ENCODE measurements around the gene GCFC2. TPM values are rescaled to one million over a fixed set of nuclear protein-coding genes. Genes with fewer than 3 reads are reported as not detected.
A peak's percentile ranks its signal among the peaks of the same experiment; 100 is the strongest.
"Not testable (repeated sequence)": the region's sequence is repeated elsewhere in the genome, so short reads cannot be mapped to it uniquely, and the experiment has no call there.

GCFC2 gene
- total RNA-seq, 5 donors from 2014 or later (not counting 1 experiment from before 2014, with no cell fraction given) = 18.2 to 25.0 (median 24.0) TPM

DNA sequence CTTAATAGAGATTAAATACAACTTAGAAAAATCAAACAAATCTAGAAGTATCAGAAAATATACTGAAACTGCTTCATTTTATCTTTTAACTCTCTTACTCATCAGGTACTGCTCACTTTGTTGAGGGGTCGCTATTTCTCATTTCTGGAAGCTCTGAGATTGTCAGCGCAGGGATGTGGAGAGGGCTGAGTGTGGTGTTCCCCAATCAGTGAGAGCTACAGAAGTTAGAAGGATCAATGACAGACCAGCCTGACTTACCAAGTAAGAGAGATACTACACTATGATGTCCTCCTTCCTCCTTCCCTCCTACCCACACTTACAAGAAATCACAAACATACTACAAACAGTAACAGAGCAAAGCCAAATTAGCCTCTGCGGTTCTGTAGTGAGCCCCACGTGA is 8.1 kb downstream of the GCFC2 start:
- ATAC-seq (replicated peaks in 1 of 4) (no peak), DNase-seq (no peak)
- no peaks in the 10 kb centered on the region for H3K27me3 ChIP-seq (replicated peaks in 1 of 2; ENCODE audit: control insufficient read depth in 2 of 2, extremely low read depth in 1 of 2, insufficient read depth in 2 of 2, low read length in 1 of 2)
- H3K4me3 ChIP-seq (ENCODE audit: control insufficient read depth in 1 of 2, extremely low read depth in 1 of 2, low read length in 1 of 2) = no peak overlapping the region
- no peak overlapping the region for H3K27ac ChIP-seq (ENCODE audit: low read length)
- Mint-ChIP-seq H3K4me3 (no peak overlapping the region), H3K4me1 (peaks cover 6 to 9% (median 7%) of the 10 kb centered on the region in 3 donors), H3K27me3 (no peaks in the 10 kb centered on the region), H3K27ac (no peak overlapping the region), H3K36me3 (peaks cover 67% of the 10 kb centered on the region), H3K9me3 (no peaks in the 10 kb centered on the region)
- H3K9me3 ChIP-seq = peaks cover 3% of the 10 kb centered on the region
- no peaks in the 10 kb centered on the region for H3K4me1 ChIP-seq (ENCODE audit: control insufficient read depth in 1 of 2, extremely low read depth in 1 of 2, insufficient read depth in 2 of 2, low read length in 2 of 2)
- POLR2A ChIA-PET = no interaction called here
- WGBS (ENCODE audit: insufficient coverage) = no CpG with 5 or more reads among the region's 4 CpGs
- H3K36me3 ChIP-seq (ENCODE audit: control insufficient read depth in 2 of 2, extremely low read depth in 1 of 2, insufficient read depth in 1 of 2, low read length in 1 of 2) = peaks cover 2 to 55% of the 10 kb centered on the region in 2 donors
- CTCF ChIA-PET = no interaction called here

- Histone ChIP-seq H3K27ac (ENCODE audit: low read length) (no peak overlapping the region), H3K36me3 (ENCODE audit: control insufficient read depth in 2 of 2, extremely low read depth in 1 of 2, insufficient read depth in 1 of 2, low read length in 1 of 2) (peaks cover 2 to 51% of the 10 kb centered on the region in 2 donors), H3K4me1 (ENCODE audit: control insufficient read depth in 1 of 2, extremely low read depth in 1 of 2, insufficient read depth in 2 of 2, low read length in 2 of 2) (no peaks in the 10 kb centered on the region), H3K4me3 (ENCODE audit: control insufficient read depth in 1 of 2, extremely low read depth in 1 of 2, low read length in 1 of 2) (no peak overlapping the region), H3K9me3 (peaks cover 3% of the 10 kb centered on the region), H3K27me3 (replicated peaks in 1 of 2; ENCODE audit: control insufficient read depth in 2 of 2, extremely low read depth in 1 of 2, insufficient read depth in 2 of 2, low read length in 1 of 2) (no peaks in the 10 kb centered on the region)
- CTCF ChIA-PET = no interaction called here
- no peak for DNase-seq
- H3K27ac Mint-ChIP-seq = no peak overlapping the region
- POLR2A ChIA-PET = no interaction called here
- 100% methylated on average over 1 of the region's 2 CpGs for WGBS (ENCODE audit: insufficient coverage)
- no peaks in the 10 kb centered on the region for H3K27me3 Mint-ChIP-seq
- no peaks in the 10 kb centered on the region for H3K9me3 Mint-ChIP-seq
- no peak overlapping the region for H3K4me3 Mint-ChIP-seq
- H3K4me1 Mint-ChIP-seq = no peaks in the 10 kb centered on the region
- H3K36me3 Mint-ChIP-seq = peaks cover 54% of the 10 kb centered on the region
- ATAC-seq (replicated peaks in 1 of 4) = no peak
Measured at GRCh38 chr2:75698918-75699317, 11.8 kb downstream of the GCFC2 start.

GRCh38 chr2:75688196-75688595 is 22.5 kb downstream of the GCFC2 start:
- no peak for DNase-seq
- ChIA-PET CTCF (interaction anchor here in 1 of 2 donors (0.9 kb wide), 2 partner anchors 19 to 48 kb away, joined by 3 to 4 read pairs; no protein-coding TSS in a partner anchor), POLR2A (no interaction called here)
- Mint-ChIP-seq H3K36me3 (peaks cover 56% of the 10 kb centered on the region), H3K9me3 (no peaks in the 10 kb centered on the region), H3K27ac (no peak overlapping the region), H3K4me1 (peaks cover 0 to 11% (median 6%) of the 10 kb centered on the region in 3 donors), H3K27me3 (no peaks in the 10 kb centered on the region), H3K4me3 (no peak overlapping the region)
- no peak overlapping the region for H3K4me3 ChIP-seq (ENCODE audit: control insufficient read depth in 1 of 2, extremely low read depth in 1 of 2, low read length in 1 of 2)
- no CpG with 5 or more reads among the region's 1 CpG for WGBS (ENCODE audit: insufficient coverage)
- no peaks in the 10 kb centered on the region for H3K27me3 ChIP-seq (replicated peaks in 1 of 2; ENCODE audit: control insufficient read depth in 2 of 2, extremely low read depth in 1 of 2, insufficient read depth in 2 of 2, low read length in 1 of 2)
- H3K9me3 ChIP-seq = no peaks in the 10 kb centered on the region
- no peak for ATAC-seq (replicated peaks in 1 of 4)
- no peaks in the 10 kb centered on the region for H3K4me1 ChIP-seq (ENCODE audit: control insufficient read depth in 1 of 2, extremely low read depth in 1 of 2, insufficient read depth in 2 of 2, low read length in 2 of 2)
- H3K36me3 ChIP-seq (ENCODE audit: control insufficient read depth in 2 of 2, extremely low read depth in 1 of 2, insufficient read depth in 1 of 2, low read length in 1 of 2) = peaks cover 4 to 44% of the 10 kb centered on the region in 2 donors
- no peak overlapping the region for H3K27ac ChIP-seq (ENCODE audit: low read length)

DNA sequence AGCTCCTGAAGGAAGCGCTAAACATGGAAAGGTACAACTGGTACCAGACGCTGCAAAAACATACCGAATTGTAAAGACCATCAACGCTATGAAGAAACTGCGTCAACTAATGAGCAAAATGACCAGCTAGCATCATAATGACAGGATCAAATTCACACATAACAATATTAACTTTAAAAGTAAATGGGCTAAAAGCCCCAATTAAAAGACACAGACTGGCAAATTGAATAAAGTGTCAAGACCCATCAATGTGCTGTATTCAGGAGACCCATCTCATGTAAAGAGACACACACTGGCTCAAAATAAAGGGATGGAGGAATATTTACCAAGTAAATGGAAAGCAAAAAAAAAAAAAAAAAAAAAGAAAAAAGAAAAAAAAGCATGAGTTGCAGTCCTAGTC is 27.3 kb downstream of the GCFC2 start:
- H3K36me3 Mint-ChIP-seq = peaks cover 41% of the 10 kb centered on the region
- peaks cover 8 to 12% (median 9%) of the 10 kb centered on the region in 3 donors for H3K4me1 Mint-ChIP-seq
- DNase-seq; H3K4me3 Mint-ChIP-seq; H3K9me3 ChIP-seq; ATAC-seq (replicated peaks in 1 of 4); POLR2A ChIA-PET; H3K27ac Mint-ChIP-seq; CTCF ChIA-PET; H3K4me3 ChIP-seq (ENCODE audit: control insufficient read depth in 1 of 2, extremely low read depth in 1 of 2, low read length in 1 of 2); H3K27me3 Mint-ChIP-seq; H3K9me3 Mint-ChIP-seq; H3K4me1 ChIP-seq (ENCODE audit: control insufficient read depth in 1 of 2, extremely low read depth in 1 of 2, insufficient read depth in 2 of 2, low read length in 2 of 2); H3K27me3 ChIP-seq (replicated peaks in 1 of 2; ENCODE audit: control insufficient read depth in 2 of 2, extremely low read depth in 1 of 2, insufficient read depth in 2 of 2, low read length in 1 of 2); H3K27ac ChIP-seq (ENCODE audit: low read length): not testable (repeated sequence)
- WGBS (ENCODE audit: insufficient coverage) = 100% methylated on average over 3 of the region's 5 CpGs
- H3K36me3 ChIP-seq (ENCODE audit: control insufficient read depth in 2 of 2, extremely low read depth in 1 of 2, insufficient read depth in 1 of 2, low read length in 1 of 2) = peaks cover 4 to 33% of the 10 kb centered on the region in 2 donors

GRCh38 chr2:75680402-75680801 is 30.3 kb downstream of the GCFC2 start:
- CTCF ChIA-PET = interaction anchor here in 1 of 2 donors (0.9 to 1.4 kb wide), 3 partner anchors 9 to 40 kb away, joined by 4 read pairs; partner anchors contain the start of gene GCFC2
- no peak for ATAC-seq (replicated peaks in 1 of 4)
- no peaks in the 10 kb centered on the region for H3K9me3 ChIP-seq
- no peaks in the 10 kb centered on the region for H3K9me3 Mint-ChIP-seq
- no peak overlapping the region for H3K27ac ChIP-seq (ENCODE audit: low read length)
- H3K27me3 Mint-ChIP-seq = no peaks in the 10 kb centered on the region
- no peaks in the 10 kb centered on the region for H3K27me3 ChIP-seq (replicated peaks in 1 of 2; ENCODE audit: control insufficient read depth in 2 of 2, extremely low read depth in 1 of 2, insufficient read depth in 2 of 2, low read length in 1 of 2)
- WGBS (ENCODE audit: insufficient coverage) = no CpG with 5 or more reads among the region's 1 CpG
- H3K4me1 Mint-ChIP-seq = peaks cover 13 to 20% (median 14%) of the 10 kb centered on the region in 3 donors
- no peak overlapping the region for H3K4me3 ChIP-seq (ENCODE audit: control insufficient read depth in 1 of 2, extremely low read depth in 1 of 2, low read length in 1 of 2)
- DNase-seq = no peak
- peaks cover 25% of the 10 kb centered on the region for H3K36me3 Mint-ChIP-seq
- H3K4me1 ChIP-seq (ENCODE audit: control insufficient read depth in 1 of 2, extremely low read depth in 1 of 2, insufficient read depth in 2 of 2, low read length in 2 of 2) = no peaks in the 10 kb centered on the region
- H3K4me3 Mint-ChIP-seq = no peak overlapping the region
- POLR2A ChIA-PET = no interaction called here
- peaks cover 0 to 17% of the 10 kb centered on the region in 2 donors for H3K36me3 ChIP-seq (ENCODE audit: control insufficient read depth in 2 of 2, extremely low read depth in 1 of 2, insufficient read depth in 1 of 2, low read length in 1 of 2)
- H3K27ac Mint-ChIP-seq = peak overlapping the region; percentile 22 to 25

DNA sequence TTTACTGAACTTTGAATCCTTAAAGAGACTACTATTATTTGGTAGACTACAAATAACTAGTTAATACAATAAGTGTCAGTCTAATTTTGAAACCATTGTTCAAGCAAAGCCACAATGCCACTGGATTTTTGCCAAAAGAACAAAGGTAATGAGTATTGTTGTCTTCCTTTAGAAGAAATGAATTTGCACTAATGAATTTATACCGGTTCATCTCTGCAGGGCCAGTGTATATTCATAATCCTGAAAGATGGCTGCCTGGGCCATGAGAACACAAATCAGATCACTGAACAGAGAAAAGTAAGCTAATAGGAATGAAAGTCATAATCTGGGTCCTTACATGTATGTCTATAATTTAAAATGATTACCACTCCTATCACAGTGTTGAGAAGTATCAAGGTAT is 31.2 kb downstream of the GCFC2 start:
- no peaks in the 10 kb centered on the region for H3K27me3 Mint-ChIP-seq
- no peaks in the 10 kb centered on the region for H3K9me3 ChIP-seq
- no peaks in the 10 kb centered on the region for H3K4me1 ChIP-seq (ENCODE audit: control insufficient read depth in 1 of 2, extremely low read depth in 1 of 2, insufficient read depth in 2 of 2, low read length in 2 of 2)
- H3K4me3 Mint-ChIP-seq = no peak overlapping the region
- ChIA-PET POLR2A (no interaction called here), CTCF (interaction anchor here in 1 of 2 donors (0.9 to 1.3 kb wide), 4 partner anchors 10 to 41 kb away, joined by 3 to 4 read pairs (median 4); no protein-coding TSS in a partner anchor)
- no peak overlapping the region for H3K27ac Mint-ChIP-seq
- no peak overlapping the region for H3K4me3 ChIP-seq (ENCODE audit: control insufficient read depth in 1 of 2, extremely low read depth in 1 of 2, low read length in 1 of 2)
- no CpG with 5 or more reads among the region's 1 CpG for WGBS (ENCODE audit: insufficient coverage)
- H3K27me3 ChIP-seq (replicated peaks in 1 of 2; ENCODE audit: control insufficient read depth in 2 of 2, extremely low read depth in 1 of 2, insufficient read depth in 2 of 2, low read length in 1 of 2) = no peaks in the 10 kb centered on the region
- H3K4me1 Mint-ChIP-seq = peaks cover 13 to 14% (median 14%) of the 10 kb centered on the region in 3 donors
- peaks cover 17% of the 10 kb centered on the region for H3K36me3 Mint-ChIP-seq
- DNase-seq (no peak), ATAC-seq (replicated peaks in 1 of 4) (no peak)
- no peak overlapping the region for H3K27ac ChIP-seq (ENCODE audit: low read length)
- no peaks in the 10 kb centered on the region for H3K9me3 Mint-ChIP-seq
- peaks cover 0 to 15% of the 10 kb centered on the region in 2 donors for H3K36me3 ChIP-seq (ENCODE audit: control insufficient read depth in 2 of 2, extremely low read depth in 1 of 2, insufficient read depth in 1 of 2, low read length in 1 of 2)
